Mononuclear cell (primary cell): ENCODE data around the gene PYGO2. TPM values are rescaled to one million over a fixed set of nuclear protein-coding genes. Genes with fewer than 3 reads are reported as not detected.
"Not testable (repeated sequence)": the region's sequence is repeated elsewhere in the genome, so short reads cannot be mapped to it uniquely, and the experiment has no call there.

Experiments
- H3K27me3 ChIP-seq: 2 replicates; pipeline ENCODE4 v1.6.0; 2011; ENCODE audit warnings: low read length, control low read depth; ENCODE audit not compliant: insufficient read depth
- H3K4me1 ChIP-seq: 2 replicates; pipeline ENCODE4 v1.5.1; 2011; ENCODE audit warnings: mild to moderate bottlenecking, low read length, control low read depth; ENCODE audit not compliant: insufficient read depth
- H3K4me3 ChIP-seq: 2 replicates; pipeline ENCODE4 v1.5.1; 2011; ENCODE audit warnings: mild to moderate bottlenecking, low read length, moderate library complexity
- H3K9me3 ChIP-seq: 2 replicates; pipeline ENCODE4 v1.5.1; 2011; ENCODE audit warnings: low read depth, mild to moderate bottlenecking, control low read depth, low read length
- total RNA-seq: library from RNA; depleted of rRNA; stranded (reverse); fragments of >200 nt; gene quantifications from one replicate; pipeline ENCODE4 v1.2.3, GENCODE V29; 2012

Gene PYGO2
- total RNA-seq, 1 donor, result 13.4 TPM

DNA sequence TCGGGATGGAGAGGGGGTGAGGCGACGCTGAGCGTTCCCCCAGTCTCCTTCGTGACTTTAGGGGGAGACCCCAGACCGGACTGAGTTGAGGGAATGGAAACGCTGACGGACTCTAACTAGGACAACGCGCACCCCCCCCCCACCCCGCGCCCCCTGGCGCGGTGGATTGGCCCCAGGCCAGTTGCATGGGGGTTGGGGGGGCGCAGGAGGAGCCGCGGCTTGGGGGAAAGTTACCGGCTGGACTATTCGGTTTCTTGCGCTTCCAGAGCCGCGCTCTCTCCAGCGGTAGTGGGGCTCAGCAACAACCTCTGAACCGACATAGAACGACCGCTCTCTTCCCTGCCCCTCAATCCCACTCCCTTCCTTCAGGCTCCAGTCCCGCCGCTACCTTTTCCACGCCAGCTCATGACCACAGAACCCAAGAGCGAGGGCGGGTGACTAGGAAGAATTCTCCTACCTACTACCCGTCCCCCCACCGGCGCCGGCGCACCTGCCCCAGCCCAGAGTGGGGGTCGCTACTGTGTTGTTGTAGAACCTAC lies 41.7 kb upstream of the PYGO2 start:
- no peaks in the 10 kb centered on the region for H3K27me3 ChIP-seq
- no peaks in the 10 kb centered on the region for H3K9me3 ChIP-seq
- peak overlapping the region; percentile 96 for H3K4me3 ChIP-seq
- H3K4me1 ChIP-seq, result peaks cover 66% of the 10 kb centered on the region

DNA sequence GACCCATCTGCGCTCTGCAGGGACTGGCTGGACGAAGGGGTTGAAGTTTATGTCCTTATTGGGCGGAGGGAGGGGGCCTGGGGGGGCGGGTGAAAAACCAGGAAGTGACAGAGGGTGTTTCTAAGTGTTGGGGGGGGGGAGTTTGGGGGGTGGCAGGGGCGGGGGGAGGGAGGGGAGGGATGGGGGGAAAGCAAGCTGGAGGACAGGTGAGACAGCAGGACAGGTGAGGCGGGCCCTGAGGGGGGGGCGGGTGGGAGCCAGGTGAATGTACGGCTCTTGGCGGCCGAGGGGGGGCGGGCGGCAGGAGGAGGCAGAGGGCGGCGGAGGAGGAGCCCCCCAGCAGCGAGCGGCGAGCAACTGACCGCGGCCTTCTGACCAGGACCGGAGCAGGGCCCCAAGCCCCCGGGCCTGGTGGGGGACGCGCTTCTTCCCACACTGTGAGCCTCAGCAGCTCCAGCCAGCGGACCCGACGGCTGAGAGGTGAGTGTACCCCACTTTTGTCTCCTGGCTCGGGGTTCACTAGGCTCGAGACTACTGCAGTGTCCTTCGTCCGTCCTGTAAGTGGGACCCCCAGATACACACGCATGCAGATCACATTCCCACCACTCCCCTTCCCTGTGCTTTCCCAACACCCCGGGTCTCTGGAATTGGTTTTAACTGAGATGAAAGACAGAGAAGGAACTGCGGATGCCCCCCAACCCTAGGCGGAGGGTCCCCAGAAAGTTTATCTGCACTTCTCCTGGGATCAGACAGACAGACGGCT lies 41.1 kb upstream of the PYGO2 start, which contains the start of gene ZBTB7B:
Gene ZBTB7B (plus strand): TSS at position 339 of the 763 bp plus-strand sequence. CDS start 11,859 bp downstream, outside the sequence.
- Histone ChIP-seq H3K9me3 (no peaks in the 10 kb centered on the region), H3K4me1 (peaks cover 66% of the 10 kb centered on the region), H3K4me3 (peak within 1 kb of the TSS; percentile 96), H3K27me3 (no peaks in the 10 kb centered on the region)

DNA sequence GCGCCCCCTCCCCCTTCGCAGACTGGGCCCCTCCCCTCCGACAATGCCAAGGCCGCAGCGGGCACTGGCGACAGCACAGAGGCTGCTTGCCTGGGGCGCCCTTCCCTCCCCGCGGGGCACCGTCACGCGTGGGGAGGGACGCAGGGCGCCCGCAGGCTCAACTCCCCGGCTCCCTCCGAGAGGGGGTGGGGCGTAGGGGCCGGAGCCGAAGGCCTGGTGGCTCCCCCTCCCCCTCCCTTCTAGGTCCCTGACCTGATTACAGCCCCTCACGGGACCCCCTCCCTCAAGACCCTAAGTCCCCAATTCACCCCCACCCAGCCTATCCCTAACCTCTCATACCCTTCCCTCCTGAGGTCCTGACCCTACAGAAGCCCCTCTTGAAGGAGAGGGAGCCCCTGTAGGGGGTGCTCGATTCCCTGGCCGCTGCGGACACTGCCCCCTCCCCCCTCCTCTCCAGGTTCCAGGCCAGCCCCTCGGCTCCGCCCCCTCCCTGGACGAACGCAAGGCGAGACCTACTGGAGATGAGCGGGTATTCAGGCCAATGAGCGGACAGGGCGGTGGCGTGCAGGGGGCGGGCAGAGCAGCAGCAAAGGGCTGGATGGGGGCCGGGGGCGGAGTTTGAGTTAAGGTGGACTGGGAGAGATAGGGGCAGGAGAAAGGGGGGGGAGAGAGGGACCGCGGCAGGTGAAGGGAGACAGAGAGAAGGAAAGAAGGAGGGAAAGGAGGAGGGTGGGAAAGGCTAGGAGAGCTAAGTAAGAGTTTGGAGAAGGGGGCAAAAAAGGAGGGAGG lies 40.3 kb upstream of the PYGO2 start:
- peak overlapping the region; percentile 62 for H3K4me3 ChIP-seq
- H3K4me1 ChIP-seq, result peaks cover 65% of the 10 kb centered on the region
- H3K9me3 ChIP-seq, result no peaks in the 10 kb centered on the region
- H3K27me3 ChIP-seq, result no peaks in the 10 kb centered on the region

DNA sequence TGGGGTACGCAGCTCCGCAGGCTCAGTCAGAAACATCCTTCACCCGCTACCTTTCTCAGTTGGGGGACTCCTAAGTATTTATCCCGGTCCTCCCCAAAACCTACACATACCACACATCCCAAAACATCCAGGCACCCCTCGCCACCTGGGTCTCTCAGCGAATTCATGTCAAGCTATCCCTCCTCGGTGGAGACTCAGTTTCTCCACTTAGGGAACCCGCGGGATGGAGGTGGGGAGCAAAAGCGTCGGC lies 39.8 kb upstream of the PYGO2 start:
- H3K9me3 ChIP-seq, result no peaks in the 10 kb centered on the region
- peak overlapping the region; percentile 62 for H3K4me3 ChIP-seq
- peaks cover 61% of the 10 kb centered on the region for H3K4me1 ChIP-seq
- no peaks in the 10 kb centered on the region for H3K27me3 ChIP-seq

DNA sequence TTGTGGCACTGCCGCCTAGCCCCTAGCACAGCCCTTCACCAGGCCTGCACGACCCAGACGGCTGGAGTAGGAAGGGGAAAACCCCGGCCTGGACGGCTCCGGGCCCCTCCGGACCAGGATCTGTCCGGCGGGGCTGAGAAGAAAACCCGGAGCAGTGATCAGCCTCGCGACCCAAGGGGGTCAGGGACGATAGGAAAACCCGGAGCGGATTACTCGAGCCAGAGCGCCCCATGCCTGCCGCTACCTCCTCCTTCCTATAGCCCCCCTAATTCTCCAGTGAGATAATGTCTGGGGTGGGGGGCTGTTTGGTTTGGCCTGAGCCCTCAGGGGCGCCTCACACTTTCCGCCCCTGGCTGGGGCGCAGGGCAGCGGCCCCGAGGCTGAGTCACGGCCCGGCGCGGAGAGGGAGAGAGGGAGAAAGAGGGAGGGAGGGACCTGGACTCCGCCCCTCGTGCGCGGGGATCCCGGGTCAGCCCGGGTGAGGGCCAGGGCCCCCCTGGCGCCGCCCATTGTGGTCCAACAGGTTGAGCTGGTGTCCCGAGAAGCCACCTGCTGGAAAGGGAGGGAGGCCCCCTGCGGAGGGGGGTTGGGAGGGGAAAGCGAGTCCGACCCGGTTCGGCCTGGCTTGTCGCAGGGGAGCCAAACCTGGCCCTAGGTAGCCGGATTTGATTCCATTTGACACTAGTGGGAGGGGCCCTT lies 39.3 kb upstream of the PYGO2 start:
- Histone ChIP-seq H3K27me3 (no peaks in the 10 kb centered on the region), H3K4me3 (peak overlapping the region; percentile 62), H3K4me1 (peaks cover 61% of the 10 kb centered on the region), H3K9me3 (no peaks in the 10 kb centered on the region)

DNA sequence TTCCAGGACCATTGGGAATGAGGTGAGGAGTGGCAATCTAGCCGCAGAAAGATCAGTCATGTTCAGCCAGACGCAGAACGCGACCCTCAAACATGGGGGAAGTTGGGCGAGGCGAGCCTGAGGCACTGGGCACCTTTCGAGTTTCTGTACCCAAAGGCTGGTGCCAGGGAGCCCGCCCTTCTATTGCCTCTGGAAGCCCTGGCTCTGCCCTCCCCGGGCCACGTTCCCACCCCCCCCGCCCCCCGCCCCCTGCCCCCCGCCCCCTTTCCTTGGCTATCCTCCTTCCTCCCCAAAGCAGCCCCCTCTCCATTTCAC lies 38.8 kb upstream of the PYGO2 start:
- Histone ChIP-seq H3K27me3 (no peaks in the 10 kb centered on the region), H3K4me1 (peaks cover 59% of the 10 kb centered on the region), H3K4me3 (peak overlapping the region; percentile 62), H3K9me3 (no peaks in the 10 kb centered on the region)

DNA sequence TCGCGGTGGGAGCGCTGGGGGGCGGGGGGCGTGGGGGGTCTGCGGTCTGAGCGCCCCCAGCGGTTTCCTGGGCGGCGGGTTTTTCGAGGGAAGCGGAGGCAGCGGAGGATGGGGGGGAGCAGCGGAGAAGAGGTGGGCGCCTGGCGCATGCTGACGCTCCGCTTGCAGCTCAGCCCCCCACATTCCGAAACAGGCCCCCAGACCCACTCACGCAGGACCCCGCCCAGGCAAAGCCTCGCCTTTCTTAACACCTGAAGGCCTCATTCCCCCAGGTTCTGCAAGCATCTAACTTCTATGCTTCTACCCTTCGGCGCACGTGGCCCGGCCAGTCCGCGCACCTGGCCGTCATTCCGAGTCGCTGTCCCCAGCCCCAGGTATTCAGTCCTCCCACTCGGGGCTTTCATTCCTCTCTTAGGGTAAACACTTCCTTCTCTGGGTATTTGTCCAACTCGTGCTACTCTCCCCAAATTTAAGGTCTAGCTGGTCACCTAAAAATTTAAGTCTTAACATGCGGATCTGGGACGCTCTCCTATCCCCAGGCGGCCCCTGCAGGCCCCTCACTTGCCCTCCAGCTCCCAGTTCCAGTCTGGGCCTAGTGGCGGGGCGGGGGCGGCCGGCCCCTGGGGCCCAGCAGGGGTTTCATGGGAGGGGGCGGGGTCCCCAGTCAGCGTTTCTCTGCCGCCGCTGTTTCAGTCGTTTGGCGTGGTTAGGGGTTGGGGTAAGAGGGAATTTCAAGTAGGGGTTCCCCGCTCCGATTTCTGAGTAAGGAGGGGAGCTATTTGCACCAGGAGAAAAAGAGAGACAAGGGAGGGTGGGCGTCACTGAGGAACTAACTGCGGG lies 38.2 kb upstream of the PYGO2 start:
- H3K4me1 ChIP-seq, result peaks cover 59% of the 10 kb centered on the region
- H3K27me3 ChIP-seq, result no peaks in the 10 kb centered on the region
- peak overlapping the region; percentile 32 for H3K4me3 ChIP-seq

DNA sequence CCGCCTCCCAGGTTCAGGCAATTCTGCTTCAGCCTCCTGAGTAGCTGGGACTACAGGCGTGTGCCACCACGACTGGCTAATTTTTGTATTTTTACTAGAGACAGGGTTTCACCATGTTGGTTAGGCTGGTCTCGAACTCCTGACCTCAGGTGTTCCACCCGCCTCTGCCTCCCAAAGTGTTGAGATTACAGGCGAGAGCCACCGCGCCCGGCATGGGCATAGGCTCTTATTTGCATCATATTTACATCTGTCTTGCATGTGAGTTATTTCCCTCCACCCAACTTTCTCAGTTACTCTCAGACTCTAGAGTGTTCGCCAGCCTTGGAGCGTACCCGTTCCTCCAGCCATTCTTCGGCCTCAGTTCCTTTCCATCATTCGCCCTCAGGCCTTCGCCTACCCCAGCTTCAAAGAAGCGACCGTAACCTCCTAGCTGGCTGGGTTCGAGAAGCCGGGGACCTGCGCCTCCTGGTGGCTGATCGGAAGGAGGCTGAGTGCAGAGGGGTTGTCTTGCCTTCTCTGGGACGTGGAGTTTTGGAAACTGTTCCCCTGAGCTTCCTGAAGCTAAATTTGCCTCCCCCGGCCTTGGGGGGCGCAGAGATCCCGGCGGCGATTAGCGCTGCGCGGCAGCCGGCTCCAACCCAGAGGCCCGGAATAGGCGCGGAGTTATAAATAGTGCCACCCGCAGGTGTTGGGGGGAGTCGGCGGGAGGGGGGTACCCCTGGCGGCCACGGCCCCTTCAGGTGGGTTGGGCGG lies 37.4 kb upstream of the PYGO2 start:
- Histone ChIP-seq H3K9me3 (no peaks in the 10 kb centered on the region), H3K27me3 (no peaks in the 10 kb centered on the region), H3K4me3 (no peak overlapping the region), H3K4me1 (peaks cover 52% of the 10 kb centered on the region)

More for the DNA sequence above, 38.2 kb upstream of the PYGO2 start:
- no peaks in the 10 kb centered on the region for H3K9me3 ChIP-seq

DNA sequence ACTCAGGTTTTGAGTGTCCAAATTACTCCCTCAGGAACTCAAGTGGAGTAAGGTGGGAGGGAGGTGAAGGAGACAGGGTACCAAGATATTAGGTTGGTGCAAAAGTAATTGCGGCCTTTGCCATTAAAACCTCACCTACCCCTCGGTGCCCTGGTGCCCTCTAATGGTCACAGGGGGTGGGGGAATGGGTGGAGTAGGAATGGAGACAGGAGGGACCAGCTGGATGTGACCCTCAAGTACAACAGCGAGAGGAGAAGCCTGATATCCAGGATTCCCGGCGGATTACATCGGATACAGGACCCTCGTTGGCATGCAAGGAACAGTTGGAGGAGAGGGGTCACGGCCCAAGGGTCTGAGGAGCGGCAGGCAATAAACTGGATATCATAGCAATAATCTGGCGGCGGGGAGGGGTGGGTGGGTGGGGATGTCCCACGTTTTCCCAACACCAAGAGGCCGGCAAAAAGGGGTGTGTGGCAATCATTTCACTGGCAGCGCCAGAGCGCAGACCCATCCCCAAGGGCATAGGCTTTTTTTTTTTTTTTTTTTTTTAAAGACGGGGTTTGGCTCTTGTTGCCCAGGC lies 36.7 kb upstream of the PYGO2 start:
- peaks cover 52% of the 10 kb centered on the region for H3K4me1 ChIP-seq
- H3K9me3 ChIP-seq, result no peaks in the 10 kb centered on the region
- H3K4me3 ChIP-seq, result no peak overlapping the region
- H3K27me3 ChIP-seq, result no peaks in the 10 kb centered on the region

DNA sequence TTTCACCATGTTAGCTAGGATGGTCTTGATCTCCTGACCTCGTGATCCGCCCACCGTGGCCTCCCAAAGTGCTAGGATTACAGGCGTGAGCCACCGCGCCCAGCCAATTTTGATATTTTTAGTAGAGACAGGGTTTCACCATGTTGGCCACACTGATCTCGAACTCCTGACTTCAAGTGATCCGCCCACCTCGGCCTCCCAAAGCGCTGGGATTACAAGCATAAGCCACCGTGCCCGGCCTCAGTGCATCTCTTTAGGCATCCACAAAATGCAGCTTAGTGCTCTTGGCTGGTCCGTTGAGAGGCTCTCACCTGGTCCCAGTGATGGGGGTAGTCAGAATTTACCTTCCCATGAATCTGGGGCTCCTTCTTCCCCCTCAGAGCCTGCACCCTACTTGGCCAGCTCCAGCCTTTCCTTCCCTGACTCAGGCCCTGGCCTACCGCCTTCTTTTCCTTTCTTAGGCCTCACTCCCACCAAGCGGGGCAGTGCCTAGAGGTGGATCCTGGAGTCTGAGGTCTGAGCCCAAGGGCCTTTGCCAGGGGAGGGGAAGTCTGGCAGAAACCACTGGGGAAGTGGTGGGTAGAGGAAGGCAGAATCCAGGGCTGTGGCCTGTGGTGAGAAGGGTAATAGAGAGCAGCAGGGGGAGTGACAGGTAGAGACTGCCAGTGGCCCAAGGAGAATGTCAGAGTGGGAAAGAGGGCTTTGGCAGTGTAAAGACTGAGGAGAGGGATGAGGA lies 35.6 kb upstream of the PYGO2 start:
- no peaks in the 10 kb centered on the region for H3K9me3 ChIP-seq
- peaks cover 52% of the 10 kb centered on the region for H3K4me1 ChIP-seq
- no peaks in the 10 kb centered on the region for H3K27me3 ChIP-seq
- no peak overlapping the region for H3K4me3 ChIP-seq

DNA sequence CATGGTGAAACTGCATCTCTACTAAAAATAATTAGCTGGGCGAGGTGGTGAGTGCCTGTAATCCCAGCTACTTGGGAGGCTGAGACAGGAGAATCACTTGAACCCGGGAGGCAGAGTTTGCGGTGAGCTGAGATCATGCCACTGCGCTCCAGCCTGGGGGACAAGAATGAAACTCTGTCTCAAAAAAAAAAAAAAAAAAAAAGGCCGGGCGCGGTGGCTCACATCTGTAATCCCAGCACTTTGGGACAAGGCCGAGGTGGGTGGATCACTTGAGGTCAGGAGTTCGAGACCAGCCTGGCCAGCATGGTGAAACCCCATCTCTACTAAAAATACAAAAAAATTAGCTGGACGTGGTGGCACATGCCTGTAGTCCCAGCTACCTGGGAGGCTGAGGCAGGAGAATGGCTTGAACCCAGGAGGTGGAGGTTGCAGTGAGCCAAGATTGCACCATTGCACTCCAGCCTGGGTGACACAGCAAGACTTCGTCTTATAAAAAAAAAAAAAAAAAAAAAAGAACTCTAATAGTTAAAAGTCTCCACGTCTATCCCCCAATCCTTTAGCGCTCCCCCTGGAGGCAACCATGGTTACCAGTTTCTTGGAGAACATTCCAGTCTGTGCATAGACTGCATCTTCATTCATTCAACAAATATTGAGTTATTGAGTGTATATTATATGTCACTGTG lies 33.9 kb upstream of the PYGO2 start:
- H3K4me3 ChIP-seq, H3K27me3 ChIP-seq, H3K9me3 ChIP-seq: not testable (repeated sequence)
- H3K4me1 ChIP-seq, result peaks cover 48% of the 10 kb centered on the region

DNA sequence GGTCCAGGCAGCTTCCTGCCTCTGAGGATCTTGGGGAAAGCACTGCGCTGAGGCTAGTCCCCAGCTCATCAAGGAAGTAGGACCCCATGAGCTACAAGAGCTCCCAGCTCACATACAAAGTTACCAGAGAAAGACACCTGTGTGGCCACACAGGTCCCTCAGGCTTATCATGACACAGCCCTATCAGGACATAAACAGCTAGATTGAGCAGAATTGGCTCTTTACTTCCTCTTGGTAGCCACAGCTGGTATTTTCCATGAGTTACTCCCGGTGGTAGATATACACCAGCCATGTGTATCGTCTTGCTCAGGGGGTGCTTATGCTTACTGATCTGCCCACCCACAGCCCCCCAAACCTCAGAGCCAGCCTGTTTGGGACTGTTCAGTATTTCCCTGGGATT lies 33.0 kb upstream of the PYGO2 start:
- Histone ChIP-seq H3K27me3 (no peaks in the 10 kb centered on the region), H3K9me3 (no peaks in the 10 kb centered on the region), H3K4me3 (no peak overlapping the region), H3K4me1 (peaks cover 40% of the 10 kb centered on the region)

DNA sequence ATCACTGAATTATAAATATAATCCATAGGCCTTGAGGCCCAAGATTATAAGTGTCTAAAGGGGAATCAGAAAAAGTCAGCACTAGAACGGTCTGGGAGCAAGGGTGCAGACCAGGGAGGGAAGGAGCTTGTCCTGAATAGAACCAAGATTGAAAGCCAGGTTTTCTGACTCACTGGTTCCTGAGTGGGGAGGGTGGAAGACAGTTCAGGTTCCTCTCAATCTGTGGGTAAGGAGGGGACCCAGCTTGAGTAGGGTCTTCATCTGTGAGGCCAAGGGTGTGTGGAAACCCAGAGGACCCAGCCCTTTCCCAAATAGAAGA lies 32.6 kb upstream of the PYGO2 start:
- H3K9me3 ChIP-seq, result no peaks in the 10 kb centered on the region
- H3K27me3 ChIP-seq, result no peaks in the 10 kb centered on the region
- peaks cover 37% of the 10 kb centered on the region for H3K4me1 ChIP-seq
- no peak overlapping the region for H3K4me3 ChIP-seq
